ENCODE data around the gene CFAP299. TPM values are rescaled to one million over a fixed set of nuclear protein-coding genes. Genes with fewer than 3 reads are reported as not detected.

The CFAP299 gene
- total and polyA plus RNA-seq, 9 of the 15 experiments (the other 6 are each of a cell fraction or from before 2014, with no cell fraction given): 0.09 to 3.0 (median 0.76) TPM

DNA sequence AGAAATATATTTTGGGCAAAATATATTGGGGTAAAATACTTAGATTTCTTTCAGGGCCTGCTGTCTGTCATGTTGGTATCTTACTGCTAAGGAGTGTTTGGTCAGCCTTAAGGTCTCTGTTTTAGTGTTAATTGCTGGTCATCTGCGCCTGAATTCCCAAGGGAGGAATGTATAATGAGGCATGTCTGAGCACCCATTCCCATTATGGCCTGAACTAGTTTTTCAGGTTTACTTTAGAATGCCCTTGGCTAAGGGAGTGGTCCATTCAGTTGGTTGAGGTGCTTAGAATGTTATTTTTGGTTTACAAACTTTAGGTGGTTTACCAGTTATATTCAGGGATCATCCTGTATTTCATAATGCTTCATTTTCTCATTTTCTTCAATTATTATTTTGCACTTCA is 125.9 kb downstream of the CFAP299 start:
- Histone ChIP-seq H3K4me1 (replicated peaks in 1 of 2; ENCODE audit: control insufficient read depth in 2 of 2, insufficient read depth in 2 of 2, low read length in 2 of 2) (no peaks in the 10 kb centered on the region; a peak in 2 of 5 replicates), H3K27me3 (ENCODE audit: control insufficient read depth in 2 of 2, insufficient read depth in 2 of 2, low read length in 2 of 2) (no peaks in the 10 kb centered on the region; a peak in 1 of 5 replicates), H3K4me3 (no peak overlapping the region), H2AFZ (ENCODE audit: low read depth, low read length) (no peak overlapping the region), H3K27ac (ENCODE audit: extremely low read depth, low read depth, low read length) (no peak overlapping the region), H3K79me2 (ENCODE audit: control insufficient read depth, insufficient read depth, low read length) (no peaks in the 10 kb centered on the region), H3K4me2 (ENCODE audit: insufficient read depth, low read length) (no peak overlapping the region), H3K9ac (ENCODE audit: insufficient read depth in 1 of 2, low read depth in 2 of 2, low read length in 2 of 2) (no peak overlapping the region), H3K36me3 (ENCODE audit: control insufficient read depth, insufficient read depth, low read length) (no peaks in the 10 kb centered on the region), H3K9me3 (replicated peaks; ENCODE audit: control insufficient read depth, insufficient read depth, low read depth, low read length) (no peaks in the 10 kb centered on the region), H3K9me1 (ENCODE audit: control insufficient read depth, insufficient read depth, low read length) (no peaks in the 10 kb centered on the region), H4K20me1 (replicated peaks; ENCODE audit: control insufficient read depth, insufficient read depth, low read length) (no peaks in the 10 kb centered on the region)
- in situ Hi-C loops (cut with MboI) (no loop called here), intact Hi-C loops (cut with micrococcal nuclease) (no loop called here)
- 0% methylated on average over 1 of the region's 1 CpG for WGBS (ENCODE audit: insufficient coverage, low coverage, missing lambda C conversion rate)
- ChIA-PET POLR2A (interaction anchor here (0.6 kb wide), 1 partner anchor 480 kb away, joined by 4 read pairs; no protein-coding TSS in a partner anchor), CTCF (ENCODE audit: low intra/inter-chr PET ratio) (no interaction called here)
- TF ChIP-seq SMARCA5 (IDR thresholded peaks at IDR 0.05) (no peak), POLR2AphosphoS2 (IDR thresholded peaks at IDR 0.05; ENCODE audit: low read length) (no peak), ARID1B (IDR thresholded peaks at IDR 0.05) (no peak), HDAC6 (IDR thresholded peaks at IDR 0.05; ENCODE audit: low read depth, low read length) (no peak), ETV1 (tag; conservative IDR thresholded peaks at IDR 0.05; ENCODE audit: low read depth) (no peak), MTA1 (IDR thresholded peaks at IDR 0.05; ENCODE audit: borderline replicate concordance) (no peak), SMAD4 (CRISPR knock-in tag; conservative IDR thresholded peaks at IDR 0.05) (no peak), SNIP1 (IDR thresholded peaks at IDR 0.05; ENCODE audit: low read depth) (no peak), HNRNPLL (IDR thresholded peaks at IDR 0.05; ENCODE audit: low read depth, low read length, poor library complexity, severe bottlenecking) (no peak)
- TF ChIP-seq, protein P1, sequence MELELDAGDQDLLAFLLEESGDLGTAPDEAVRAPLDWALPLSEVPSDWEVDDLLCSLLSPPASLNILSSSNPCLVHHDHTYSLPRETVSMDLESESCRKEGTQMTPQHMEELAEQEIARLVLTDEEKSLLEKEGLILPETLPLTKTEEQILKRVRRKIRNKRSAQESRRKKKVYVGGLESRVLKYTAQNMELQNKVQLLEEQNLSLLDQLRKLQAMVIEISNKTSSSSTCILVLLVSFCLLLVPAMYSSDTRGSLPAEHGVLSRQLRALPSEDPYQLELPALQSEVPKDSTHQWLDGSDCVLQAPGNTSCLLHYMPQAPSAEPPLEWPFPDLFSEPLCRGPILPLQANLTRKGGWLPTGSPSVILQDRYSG (tag; conservative IDR thresholded peaks at IDR 0.05; ENCODE audit: low read depth): no peak
- TF ChIP-seq, protein P2, sequence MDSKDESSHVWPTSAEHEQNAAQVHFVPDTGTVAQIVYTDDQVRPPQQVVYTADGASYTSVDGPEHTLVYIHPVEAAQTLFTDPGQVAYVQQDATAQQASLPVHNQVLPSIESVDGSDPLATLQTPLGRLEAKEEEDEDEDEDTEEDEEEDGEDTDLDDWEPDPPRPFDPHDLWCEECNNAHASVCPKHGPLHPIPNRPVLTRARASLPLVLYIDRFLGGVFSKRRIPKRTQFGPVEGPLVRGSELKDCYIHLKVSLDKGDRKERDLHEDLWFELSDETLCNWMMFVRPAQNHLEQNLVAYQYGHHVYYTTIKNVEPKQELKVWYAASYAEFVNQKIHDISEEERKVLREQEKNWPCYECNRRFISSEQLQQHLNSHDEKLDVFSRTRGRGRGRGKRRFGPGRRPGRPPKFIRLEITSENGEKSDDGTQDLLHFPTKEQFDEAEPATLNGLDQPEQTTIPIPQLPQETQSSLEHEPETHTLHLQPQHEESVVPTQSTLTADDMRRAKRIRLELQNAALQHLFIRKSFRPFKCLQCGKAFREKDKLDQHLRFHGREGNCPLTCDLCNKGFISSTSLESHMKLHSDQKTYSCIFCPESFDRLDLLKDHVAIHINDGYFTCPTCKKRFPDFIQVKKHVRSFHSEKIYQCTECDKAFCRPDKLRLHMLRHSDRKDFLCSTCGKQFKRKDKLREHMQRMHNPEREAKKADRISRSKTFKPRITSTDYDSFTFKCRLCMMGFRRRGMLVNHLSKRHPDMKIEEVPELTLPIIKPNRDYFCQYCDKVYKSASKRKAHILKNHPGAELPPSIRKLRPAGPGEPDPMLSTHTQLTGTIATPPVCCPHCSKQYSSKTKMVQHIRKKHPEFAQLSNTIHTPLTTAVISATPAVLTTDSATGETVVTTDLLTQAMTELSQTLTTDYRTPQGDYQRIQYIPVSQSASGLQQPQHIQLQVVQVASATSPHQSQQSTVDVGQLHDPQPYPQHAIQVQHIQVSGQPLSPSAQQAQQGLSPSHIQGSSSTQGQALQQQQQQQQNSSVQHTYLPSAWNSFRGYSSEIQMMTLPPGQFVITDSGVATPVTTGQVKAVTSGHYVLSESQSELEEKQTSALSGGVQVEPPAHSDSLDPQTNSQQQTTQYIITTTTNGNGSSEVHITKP (IDR thresholded peaks at IDR 0.05; ENCODE audit: partially characterized antibody): no peak
- DNase-seq (ENCODE audit: extremely low read depth in 1 of 4, low spot score in 3 of 4) (no peak), FAIRE-seq (no peak), ATAC-seq (no peak)
- no TSS peak for BruUV-seq (replicated peaks)

Measured in K562 (cell line).